GM12891 (cell line): Measurements from ENCODE around the gene ETV6.

Experiments
- PAX5 ChIP-seq: IDR thresholded peaks from 2 replicates; pipeline ENCODE4 v1.6.1; 2011; ENCODE audit warnings: low read length, moderate library complexity, mild to moderate bottlenecking; ENCODE audit not compliant: insufficient read depth, severe bottlenecking
- POLR2A ChIP-seq: IDR thresholded peaks from 2 replicates; pipeline ENCODE4 v1.6.1; 2011; ENCODE audit warnings: low read depth, low read length, control low read depth
- POLR2AphosphoS5 ChIP-seq: IDR thresholded peaks from 2 replicates; pipeline ENCODE4 v1.6.1; 2011; ENCODE audit warnings: low read depth, low read length, control low read depth
- POU2F2 ChIP-seq: IDR thresholded peaks from 2 replicates; pipeline ENCODE4 v1.6.1; 2011; ENCODE audit warnings: low read depth, mild to moderate bottlenecking, control low read depth, low read length, moderate library complexity
- SPI1 ChIP-seq: IDR thresholded peaks from 2 replicates; pipeline ENCODE4 v1.6.1; 2011; ENCODE audit warnings: low read depth, low read length, control low read depth
- TAF1 ChIP-seq: IDR thresholded peaks from 2 replicates; pipeline ENCODE4 v1.6.1; 2011; ENCODE audit warnings: low read depth, low read length, control low read depth

DNA sequence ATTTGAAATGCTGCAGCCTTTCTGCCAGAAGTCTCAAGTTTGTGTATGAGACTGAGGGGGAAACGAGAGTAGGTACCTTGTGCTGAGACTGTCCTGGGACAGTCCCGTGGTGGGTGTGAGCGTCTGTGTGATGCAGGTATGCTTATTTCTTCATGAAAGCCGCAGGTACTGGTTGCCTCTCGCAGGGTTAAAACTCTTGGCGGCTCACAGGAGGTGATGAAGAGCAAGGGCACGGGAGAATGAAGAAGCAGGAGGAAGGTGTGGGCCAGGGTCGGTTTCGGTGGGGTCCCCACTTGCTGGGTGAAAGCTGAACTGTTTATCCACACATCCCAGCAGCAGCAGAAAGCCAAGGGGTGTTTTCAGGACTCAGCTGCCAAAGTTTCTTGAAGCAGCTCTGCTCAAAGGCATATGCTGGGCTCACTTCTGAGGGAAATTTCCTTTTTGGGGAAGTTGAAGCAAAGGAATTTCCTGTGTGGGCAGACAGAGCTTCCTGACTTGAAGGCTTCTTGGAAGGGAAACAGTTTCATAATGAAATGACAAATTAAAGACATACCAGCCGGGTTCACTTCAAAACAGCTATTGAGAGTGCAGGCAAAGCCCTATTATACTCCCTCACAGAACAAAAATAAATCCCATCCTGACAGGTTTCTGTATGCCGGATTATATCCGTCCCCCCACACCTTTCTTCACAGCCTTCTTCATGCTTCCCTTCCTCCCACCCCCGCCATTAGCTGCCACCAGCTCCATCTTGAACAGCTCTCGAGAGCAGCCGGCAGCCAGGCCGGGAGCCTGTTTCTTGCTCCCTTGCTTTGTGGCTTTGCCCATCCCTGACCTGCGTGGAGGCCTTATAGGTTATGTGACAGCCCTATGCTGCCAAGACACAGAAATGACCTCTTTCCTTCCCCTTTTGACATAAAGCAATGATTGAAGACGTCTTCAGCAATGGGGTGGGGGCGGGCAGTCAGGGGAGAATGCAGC, 116.6 kb downstream of the ETV6 start:
- TF ChIP-seq TAF1 (no peak; the same call in 1 of the 2 replicates), POLR2AphosphoS5 (peak; percentile 25; the same call in 1 of the 2 replicates), POLR2A (0 out of 2 replicates have a peak, but pooled peaks have one; percentile 52), SPI1 (peak; percentile 55), POU2F2 (peak; percentile 81), PAX5 (no peak)
